ENCODE measurements around the gene SPG11.

Gene SPG11

GRCh38 chr15:44529864-44530604 lies 133.4 kb downstream of the SPG11 start:
- in situ Hi-C loops (cut with HindIII; ENCODE audit: low sequenced_read_pairs) = no loop called here

- in situ Hi-C loops (cut with HindIII; ENCODE audit: low sequenced_read_pairs) = no loop called here
Observed at GRCh38 chr15:44527241-44527640, 136.2 kb downstream of the SPG11 start.

- in situ Hi-C loops (cut with HindIII; ENCODE audit: low sequenced_read_pairs) = no loop called here
Observed at GRCh38 chr15:44525018-44525417, 138.4 kb downstream of the SPG11 start.

- in situ Hi-C loops (cut with HindIII; ENCODE audit: low sequenced_read_pairs) = loop anchor here (25.0 kb wide), 1 partner anchor 232 kb away; the partner anchor contains the start of gene GOLM2
Observed at GRCh38 chr15:44519537-44519936, 143.9 kb downstream of the SPG11 start.

- in situ Hi-C loops (cut with HindIII; ENCODE audit: low sequenced_read_pairs) = loop anchor here (25.0 kb wide), 1 partner anchor 229 kb away; the partner anchor contains the start of gene GOLM2
Observed at GRCh38 chr15:44516436-44516835, 147.0 kb downstream of the SPG11 start.

All from endothelial cell of hepatic sinusoid (primary cell).